Stomach (tissue), 4 donors: ENCODE data around the gene FAM163B.

Source experiments
- CTCF ChIP-seq, 7 experiments: fragments of 450-650 bp in 4 of 7; fragments of 200-600 bp in 3 of 7; sonication (generic) in 3 of 7; IDR thresholded peaks; one replicate each; pipeline ENCODE4 v1.5.1; 2016 to 2019; ENCODE audit warnings: antibody characterized with exemption in 7 of 7, control low read depth in 2 of 7, mild to moderate bottlenecking in 1 of 7
- POLR2A ChIP-seq, 4 donors: fragments of 450-650 bp; IDR thresholded peaks; one replicate each; pipeline ENCODE4 v1.6.1; 2016; ENCODE audit warnings: antibody characterized with exemption in 4 of 4, control low read depth in 2 of 4, mild to moderate bottlenecking in 1 of 4, moderate library complexity in 1 of 4

DNA sequence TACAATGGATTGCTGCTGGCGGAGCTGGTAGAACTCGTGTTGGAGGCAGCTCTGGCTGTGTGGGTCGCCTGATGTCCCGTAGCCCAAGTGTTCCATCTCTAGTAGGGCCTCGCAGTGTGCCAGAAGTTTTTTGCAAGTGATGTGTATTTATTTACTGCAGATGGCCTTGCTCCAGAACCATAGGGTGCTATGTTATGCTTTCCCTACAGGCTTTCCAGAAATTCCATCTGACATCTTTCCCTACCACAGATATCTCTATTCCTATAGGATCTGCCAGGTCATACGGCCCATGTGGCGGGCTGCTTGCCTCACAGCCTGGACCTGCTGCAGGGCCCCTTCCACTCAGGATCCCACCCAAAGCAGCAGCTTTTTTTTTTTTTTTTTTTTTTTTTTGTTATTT is 57.7 kb downstream of the FAM163B start:
- TF ChIP-seq CTCF (IDR thresholded peaks at IDR 0.05) (no peak), POLR2A (IDR thresholded peaks at IDR 0.05) (no peak)
